Activated CD4-positive, alpha-beta T cell treated with anti-CD3 and anti-CD28 coated beads, Interleukin-2, amount 10 ng/mL, durations not matched to agents 7 days and 5 days (primary cell): ENCODE data around the gene ADAMTSL4. TPM values are rescaled to one million over a fixed set of nuclear protein-coding genes. Genes with fewer than 3 reads are reported as not detected.
A peak's percentile ranks its signal among the peaks of the same experiment; 100 is the strongest.

ENCODE experiments used
- CTCF ChIA-PET: fragments of 350-600 bp; sonication (Branson Sonifier 250); formaldehyde crosslinking; loops from one replicate; lab custom pipeline; 2021; ENCODE audit warnings: antibody characterized with exemption; lab: Charles Lee
- POLR2A ChIA-PET: fragments of 350-600 bp; sonication (Branson Sonifier 250); formaldehyde crosslinking; loops from one replicate; lab custom pipeline; 2021; ENCODE audit warnings: antibody characterized with exemption; lab: Charles Lee
- DNase-seq: peaks from one replicate; pipeline ENCODE4 v3.0.0-alpha.2; 2020
- H3K27ac Mint-ChIP-seq: one replicate; pipeline ENCODE4 v1.8.0; 2021; ENCODE audit warnings: mild to moderate bottlenecking, moderate library complexity, mixed read lengths
- H3K27me3 Mint-ChIP-seq: one replicate; pipeline ENCODE4 v1.8.0; 2021; ENCODE audit warnings: mixed read lengths
- H3K36me3 Mint-ChIP-seq: one replicate; pipeline ENCODE4 v1.8.0; 2021; ENCODE audit warnings: low read depth, mixed read lengths
- H3K4me1 Mint-ChIP-seq: one replicate; pipeline ENCODE4 v1.8.0; 2021; ENCODE audit warnings: mixed read lengths
- H3K4me3 Mint-ChIP-seq: one replicate; pipeline ENCODE4 v1.8.0; 2021; ENCODE audit warnings: mild to moderate bottlenecking, moderate library complexity, mixed read lengths
- H3K9me3 Mint-ChIP-seq: one replicate; pipeline ENCODE4 v1.8.0; 2021; ENCODE audit warnings: mixed read lengths
- total RNA-seq, 2 experiments: library from RNA; stranded (reverse); gene quantifications; one replicate each; pipeline ENCODE4 v1.2.3, GENCODE V29; 2021

The ADAMTSL4 gene
- total RNA-seq: under 1 TPM; 0.06 to 0.15 TPM

GRCh38 chr1:150548632-150549495 lies at the start of gene ADAMTSL4:
ADAMTSL4 (plus strand) TSS chr1:150549408; CDS start chr1:150552289, 2,881 bp downstream.
- POLR2A ChIA-PET: interaction anchor here (0.6 to 0.7 kb wide), 2 partner anchors 33 to 347 kb away, joined by 3 to 7 read pairs; no protein-coding TSS in a partner anchor
- peak within 1 kb of the TSS; percentile 50 for H3K27ac Mint-ChIP-seq

DNA sequence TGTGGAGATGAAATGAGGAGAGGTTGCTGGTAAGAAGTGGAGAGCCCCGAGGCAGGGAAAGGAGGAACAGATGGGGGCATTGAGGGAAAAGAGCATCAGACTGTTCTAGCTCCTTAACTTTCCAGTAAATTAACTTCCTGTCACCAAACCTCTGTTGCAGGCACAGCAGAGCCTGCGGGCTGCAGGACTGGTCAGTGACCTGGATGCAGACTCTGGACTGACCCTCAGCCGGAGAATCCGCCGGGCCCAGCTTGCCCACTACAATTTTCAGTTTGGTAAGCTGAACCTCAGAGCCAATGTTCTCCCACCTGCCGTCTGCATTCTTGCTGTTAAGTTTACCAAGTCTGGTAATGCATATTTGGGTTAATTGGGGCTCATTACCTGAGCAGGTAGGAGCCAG lies 43.8 kb upstream of the ADAMTSL4 start:
- no peak overlapping the region for H3K4me3 Mint-ChIP-seq
- ChIA-PET CTCF (interaction anchor here (0.6 kb wide), 1 partner anchor 10 kb away, joined by 3 read pairs; no protein-coding TSS in a partner anchor), POLR2A (no interaction called here)
- DNase-seq: no peak
- H3K9me3 Mint-ChIP-seq: no peaks in the 10 kb centered on the region
- no peak overlapping the region for H3K27ac Mint-ChIP-seq
- no peaks in the 10 kb centered on the region for H3K27me3 Mint-ChIP-seq
- H3K36me3 Mint-ChIP-seq: peaks cover 27% of the 10 kb centered on the region
- peaks cover 5% of the 10 kb centered on the region for H3K4me1 Mint-ChIP-seq

More at GRCh38 chr1:150548632-150549495, at the start of gene ADAMTSL4:
- CTCF ChIA-PET: interaction anchor here (0.6 to 9.7 kb wide), 11 partner anchors 11 to 531 kb away, joined by 3 to 84 read pairs (median 6); no protein-coding TSS in a partner anchor
- peaks cover 30% of the 10 kb centered on the region for H3K4me1 Mint-ChIP-seq
- H3K4me3 Mint-ChIP-seq: peak within 1 kb of the TSS; percentile 68
- peaks cover 30% of the 10 kb centered on the region for H3K27me3 Mint-ChIP-seq
- H3K36me3 Mint-ChIP-seq: no peaks in the 10 kb centered on the region
- peak; percentile 40 for DNase-seq
- no peaks in the 10 kb centered on the region for H3K9me3 Mint-ChIP-seq

DNA sequence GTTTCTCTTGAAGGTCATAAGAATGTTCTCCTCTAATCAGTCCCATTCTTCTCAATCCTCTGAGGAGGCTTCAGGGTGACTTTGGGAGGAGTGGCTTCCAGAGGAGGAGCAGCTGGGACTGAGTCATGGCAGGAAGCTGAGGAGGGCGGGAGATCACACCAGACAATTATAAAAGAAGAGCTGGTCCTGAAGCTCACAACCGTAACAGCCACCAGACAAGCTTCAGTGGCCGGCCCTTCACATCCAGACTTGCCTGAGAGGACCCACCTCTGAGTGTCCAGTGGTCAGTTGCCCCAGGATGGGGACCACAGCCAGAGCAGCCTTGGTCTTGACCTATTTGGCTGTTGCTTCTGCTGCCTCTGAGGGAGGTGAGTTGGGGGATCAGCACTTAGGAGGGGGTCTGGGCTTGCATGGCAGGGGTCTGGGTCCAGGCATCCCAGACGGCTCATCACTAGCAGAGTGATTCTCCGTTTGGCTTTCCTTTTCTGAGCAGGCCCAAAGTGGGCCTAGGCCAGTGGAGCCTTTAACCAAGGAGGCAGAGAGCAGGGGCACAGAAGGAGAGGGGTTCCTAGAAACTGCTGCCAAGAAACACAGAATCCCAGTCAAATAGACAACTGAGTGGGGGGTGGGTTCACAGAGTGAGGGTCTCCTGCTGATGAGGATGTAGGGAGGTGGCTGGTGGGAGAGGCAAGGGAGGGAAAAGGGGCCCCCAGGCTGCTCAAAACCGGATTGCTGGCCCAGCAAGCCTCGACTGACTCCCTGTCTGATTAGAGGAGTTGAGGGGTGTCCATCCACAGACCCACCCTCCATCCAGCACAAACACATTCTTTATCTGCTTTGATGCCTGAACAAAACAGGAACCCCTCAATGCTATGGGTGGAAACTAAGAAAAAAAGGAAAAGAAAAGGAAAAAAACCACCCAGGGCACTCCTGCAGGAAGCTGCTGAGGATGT lies 41.0 kb upstream of the ADAMTSL4 start, which contains the start of gene ECM1:
Gene ECM1, plus strand, starts transcription at position 198 of the 953 bp plus-strand sequence. Its CDS starts 101 bp downstream, at position 299.
- ChIA-PET POLR2A (no interaction called here), CTCF (interaction anchor here (0.8 to 2.8 kb wide), 3 partner anchors 8 to 51 kb away, joined by 3 to 9 read pairs (median 6); partner anchors contain the start of gene FALEC)
- no peak for DNase-seq
- Mint-ChIP-seq H3K27ac (no peak within 1 kb of the TSS), H3K36me3 (peaks cover 19% of the 10 kb centered on the region), H3K4me1 (peaks cover 5% of the 10 kb centered on the region), H3K4me3 (no peak within 1 kb of the TSS), H3K27me3 (no peaks in the 10 kb centered on the region), H3K9me3 (no peaks in the 10 kb centered on the region)

DNA sequence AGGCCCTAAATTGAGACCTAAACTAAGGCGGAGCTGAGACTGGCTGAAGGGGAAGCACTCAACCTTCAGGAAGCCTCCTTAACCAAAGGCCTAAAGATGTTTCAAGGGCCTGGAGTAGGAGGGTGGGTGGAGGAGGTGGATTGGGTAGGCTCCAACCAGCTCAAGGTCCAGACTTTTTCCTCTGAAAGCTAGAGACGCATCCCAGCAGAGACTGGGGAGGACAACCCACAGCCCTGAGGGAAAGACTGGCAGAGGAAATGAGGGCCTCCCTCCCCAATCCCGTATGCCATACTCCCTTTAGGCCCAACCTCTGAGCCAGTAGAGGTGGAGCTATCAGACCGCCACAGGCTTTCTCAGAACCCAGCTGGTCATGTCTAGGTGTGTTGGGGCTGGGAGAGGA lies 40.2 kb upstream of the ADAMTSL4 start:
- ChIA-PET CTCF (interaction anchor here (0.5 to 2.8 kb wide), 3 partner anchors 8 to 134 kb away, joined by 3 to 9 read pairs (median 3); partner anchors contain the start of gene FALEC), POLR2A (no interaction called here)
- Mint-ChIP-seq H3K36me3 (peaks cover 18% of the 10 kb centered on the region), H3K4me3 (no peak overlapping the region), H3K4me1 (peaks cover 5% of the 10 kb centered on the region), H3K27ac (no peak overlapping the region), H3K27me3 (no peaks in the 10 kb centered on the region), H3K9me3 (no peaks in the 10 kb centered on the region)
- DNase-seq: no peak

GRCh38 chr1:150511551-150511950 lies 37.7 kb upstream of the ADAMTSL4 start:
- CTCF ChIA-PET: interaction anchor here (0.6 kb wide), 1 partner anchor 31 kb away, joined by 3 read pairs; no protein-coding TSS in a partner anchor
- peaks cover 9% of the 10 kb centered on the region for H3K36me3 Mint-ChIP-seq
- H3K4me3 Mint-ChIP-seq: no peak overlapping the region
- no peak for DNase-seq
- H3K4me1 Mint-ChIP-seq: peaks cover 17% of the 10 kb centered on the region
- POLR2A ChIA-PET: no interaction called here
- no peak overlapping the region for H3K27ac Mint-ChIP-seq
- H3K9me3 Mint-ChIP-seq: no peaks in the 10 kb centered on the region
- no peaks in the 10 kb centered on the region for H3K27me3 Mint-ChIP-seq

GRCh38 chr1:150511985-150512660 lies 37.1 kb upstream of the ADAMTSL4 start:
- no peaks in the 10 kb centered on the region for H3K27me3 Mint-ChIP-seq
- ChIA-PET CTCF (interaction anchor here (0.6 to 1.0 kb wide), 2 partner anchors 25 to 32 kb away, joined by 3 read pairs; partner anchors contain the start of gene TARS2), POLR2A (interaction anchor here (0.6 kb wide), 1 partner anchor 51 kb away, joined by 3 read pairs; no protein-coding TSS in a partner anchor)
- no peaks in the 10 kb centered on the region for H3K9me3 Mint-ChIP-seq
- H3K4me1 Mint-ChIP-seq: peaks cover 20% of the 10 kb centered on the region
- no peak overlapping the region for H3K4me3 Mint-ChIP-seq
- H3K36me3 Mint-ChIP-seq: peaks cover 4% of the 10 kb centered on the region
- H3K27ac Mint-ChIP-seq: peak overlapping the region; percentile 21
- DNase-seq: no peak

- no peak overlapping the region for H3K4me3 Mint-ChIP-seq
- no peaks in the 10 kb centered on the region for H3K9me3 Mint-ChIP-seq
- POLR2A ChIA-PET: no interaction called here
- no peak overlapping the region for H3K27ac Mint-ChIP-seq
- peaks cover 21% of the 10 kb centered on the region for H3K4me1 Mint-ChIP-seq
- H3K27me3 Mint-ChIP-seq: no peaks in the 10 kb centered on the region
- DNase-seq: no peak
- CTCF ChIA-PET: interaction anchor here (1.0 to 1.1 kb wide), 2 partner anchors 25 to 149 kb away, joined by 3 read pairs; partner anchors contain the start of genes RPRD2 and TARS2
- peaks cover under 1% of the 10 kb centered on the region for H3K36me3 Mint-ChIP-seq
Measured at GRCh38 chr1:150512846-150513245, 36.4 kb upstream of the ADAMTSL4 start.

- CTCF ChIA-PET: interaction anchor here (0.9 to 4.1 kb wide), 5 partner anchors 16 to 150 kb away, joined by 3 to 16 read pairs (median 3); partner anchors contain the start of genes RPRD2 and TARS2
- Mint-ChIP-seq H3K4me1 (peaks cover 19% of the 10 kb centered on the region), H3K4me3 (no peak overlapping the region), H3K9me3 (no peaks in the 10 kb centered on the region), H3K36me3 (no peaks in the 10 kb centered on the region), H3K27ac (no peak overlapping the region), H3K27me3 (no peaks in the 10 kb centered on the region)
- POLR2A ChIA-PET: interaction anchor here (0.6 kb wide), 1 partner anchor 52 kb away, joined by 5 read pairs; no protein-coding TSS in a partner anchor
- DNase-seq: no peak
Measured at GRCh38 chr1:150513351-150513791, 35.8 kb upstream of the ADAMTSL4 start.

- H3K9me3 Mint-ChIP-seq: no peaks in the 10 kb centered on the region
- no peak overlapping the region for H3K27ac Mint-ChIP-seq
- DNase-seq: no peak
- H3K4me1 Mint-ChIP-seq: peaks cover 19% of the 10 kb centered on the region
- POLR2A ChIA-PET: no interaction called here
- H3K4me3 Mint-ChIP-seq: peak overlapping the region; percentile 81
- no peaks in the 10 kb centered on the region for H3K36me3 Mint-ChIP-seq
- H3K27me3 Mint-ChIP-seq: no peaks in the 10 kb centered on the region
- CTCF ChIA-PET: interaction anchor here (0.9 to 4.1 kb wide), 3 partner anchors 17 to 22 kb away, joined by 3 to 16 read pairs (median 5); no protein-coding TSS in a partner anchor
Measured at GRCh38 chr1:150514260-150514659, 34.9 kb upstream of the ADAMTSL4 start.

DNA sequence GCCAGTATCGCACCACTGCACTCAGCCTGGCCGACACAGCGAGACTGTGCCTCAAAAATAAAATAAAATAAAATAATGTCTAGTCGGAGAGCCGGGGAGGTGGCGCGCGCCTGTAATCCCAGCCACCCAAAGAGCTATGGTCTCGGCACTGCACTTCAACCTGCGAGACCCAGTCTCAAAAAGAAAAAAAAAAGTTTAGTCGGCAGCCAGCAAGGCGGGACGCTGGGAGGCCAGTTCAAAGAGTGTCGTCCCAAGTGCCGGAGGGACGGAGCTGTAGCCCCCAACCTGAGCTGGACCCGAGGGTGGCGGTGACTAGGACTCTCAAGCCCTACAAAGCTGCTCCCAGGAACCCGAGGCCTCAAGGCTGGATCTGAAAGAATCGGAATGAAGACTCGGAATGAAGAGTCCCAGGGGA lies 34.3 kb upstream of the ADAMTSL4 start:
- ChIA-PET POLR2A (interaction anchor here (0.6 kb wide), 1 partner anchor 151 kb away, joined by 4 read pairs; the partner anchor contains the start of gene RPRD2), CTCF (interaction anchor here (0.6 to 4.1 kb wide), 6 partner anchors 15 to 159 kb away, joined by 3 to 16 read pairs (median 4); partner anchors contain the start of gene RPRD2)
- no peaks in the 10 kb centered on the region for H3K36me3 Mint-ChIP-seq
- peaks cover 19% of the 10 kb centered on the region for H3K4me1 Mint-ChIP-seq
- H3K4me3 Mint-ChIP-seq: peak overlapping the region; percentile 81
- H3K27ac Mint-ChIP-seq: no peak overlapping the region
- H3K9me3 Mint-ChIP-seq: no peaks in the 10 kb centered on the region
- no peak for DNase-seq
- H3K27me3 Mint-ChIP-seq: no peaks in the 10 kb centered on the region
